ENCODE results near the gene S100B.

S100B gene

GRCh38 chr21:46604975-46605766 is at the start of gene S100B:
S100B (minus strand) TSS chr21:46605082; CDS start chr21:46602415, 2,667 bp downstream.
- TF ChIP-seq GATA3 (IDR thresholded peaks at IDR 0.05; ENCODE audit: low read depth, low read length) = no peak
- no peak for TF ChIP-seq GATA2 (IDR thresholded peaks at IDR 0.05; ENCODE audit: low read depth, low read length)

- TF ChIP-seq GATA3 (IDR thresholded peaks at IDR 0.05; ENCODE audit: low read depth, low read length) (no peak), GATA2 (IDR thresholded peaks at IDR 0.05; ENCODE audit: low read depth, low read length) (no peak)
Measured at GRCh38 chr21:46651121-46651520, 46.2 kb upstream of the S100B start.

GRCh38 chr21:46650476-46651098 is 45.7 kb upstream of the S100B start:
- TF ChIP-seq GATA3 (IDR thresholded peaks at IDR 0.05; ENCODE audit: low read depth, low read length) (no peak), GATA2 (IDR thresholded peaks at IDR 0.05; ENCODE audit: low read depth, low read length) (no peak)

GRCh38 chr21:46649356-46649755 is 44.5 kb upstream of the S100B start:
- no peak for TF ChIP-seq GATA3 (IDR thresholded peaks at IDR 0.05; ENCODE audit: low read depth, low read length)
- TF ChIP-seq GATA2 (IDR thresholded peaks at IDR 0.05; ENCODE audit: low read depth, low read length) = no peak

GRCh38 chr21:46648539-46648938 is 43.7 kb upstream of the S100B start:
- TF ChIP-seq GATA2 (IDR thresholded peaks at IDR 0.05; ENCODE audit: low read depth, low read length) = no peak
- TF ChIP-seq GATA3 (IDR thresholded peaks at IDR 0.05; ENCODE audit: low read depth, low read length) = no peak

- TF ChIP-seq GATA2 (IDR thresholded peaks at IDR 0.05; ENCODE audit: low read depth, low read length) (no peak), GATA3 (IDR thresholded peaks at IDR 0.05; ENCODE audit: low read depth, low read length) (no peak)
Measured at GRCh38 chr21:46646541-46647154, 41.8 kb upstream of the S100B start.

GRCh38 chr21:46645840-46646239 is 41.0 kb upstream of the S100B start:
- TF ChIP-seq GATA2 (IDR thresholded peaks at IDR 0.05; ENCODE audit: low read depth, low read length) (no peak), GATA3 (IDR thresholded peaks at IDR 0.05; ENCODE audit: low read depth, low read length) (no peak)

- no peak for TF ChIP-seq GATA2 (IDR thresholded peaks at IDR 0.05; ENCODE audit: low read depth, low read length)
- no peak for TF ChIP-seq GATA3 (IDR thresholded peaks at IDR 0.05; ENCODE audit: low read depth, low read length)
Measured at GRCh38 chr21:46643379-46644177, 38.7 kb upstream of the S100B start.

- no peak for TF ChIP-seq GATA3 (IDR thresholded peaks at IDR 0.05; ENCODE audit: low read depth, low read length)
- no peak for TF ChIP-seq GATA2 (IDR thresholded peaks at IDR 0.05; ENCODE audit: low read depth, low read length)
Measured at GRCh38 chr21:46641656-46642055, 36.8 kb upstream of the S100B start.

- TF ChIP-seq GATA2 (IDR thresholded peaks at IDR 0.05; ENCODE audit: low read depth, low read length) (no peak), GATA3 (IDR thresholded peaks at IDR 0.05; ENCODE audit: low read depth, low read length) (no peak)
Measured at GRCh38 chr21:46639489-46640386, 34.9 kb upstream of the S100B start.

GRCh38 chr21:46637952-46638746 is 33.3 kb upstream of the S100B start:
- TF ChIP-seq GATA2 (IDR thresholded peaks at IDR 0.05; ENCODE audit: low read depth, low read length) (no peak), GATA3 (IDR thresholded peaks at IDR 0.05; ENCODE audit: low read depth, low read length) (no peak)

GRCh38 chr21:46636550-46637285 is 31.8 kb upstream of the S100B start:
- TF ChIP-seq GATA2 (IDR thresholded peaks at IDR 0.05; ENCODE audit: low read depth, low read length) = no peak
- TF ChIP-seq GATA3 (IDR thresholded peaks at IDR 0.05; ENCODE audit: low read depth, low read length) = no peak
